HG02981 (cell line): ENCODE results near the gene IFITM2.
"Not testable (repeated sequence)": the region's sequence is repeated elsewhere in the genome, so short reads cannot be mapped to it uniquely, and the experiment has no call there.

Source experiments
- ATAC-seq: cut with Tn5 transposase; IDR thresholded peaks from one replicate; pipeline ENCODE4 v1.9.1; 2021; ENCODE audit warnings: mild to moderate bottlenecking, moderate library complexity; ENCODE audit not compliant: unreplicated experiment

The IFITM2 gene

GRCh38 chr11:281486-282161, 26.0 kb upstream of the IFITM2 start:
- ATAC-seq = no peak

- ATAC-seq = no peak
These were observed 25.4 kb upstream of the IFITM2 start for GRCh38 chr11:282171-282570.

- ATAC-seq = no peak
These were observed 24.8 kb upstream of the IFITM2 start for GRCh38 chr11:282630-283360.

GRCh38 chr11:283405-284104, 24.1 kb upstream of the IFITM2 start:
- no peak for ATAC-seq

GRCh38 chr11:284105-285020, 23.3 kb upstream of the IFITM2 start:
- no peak for ATAC-seq

GRCh38 chr11:285021-285893, 22.4 kb upstream of the IFITM2 start:
- ATAC-seq = no peak

GRCh38 chr11:285894-286220, 21.8 kb upstream of the IFITM2 start:
- no peak for ATAC-seq

- ATAC-seq = not testable (repeated sequence)
These were observed 20.4 kb upstream of the IFITM2 start for GRCh38 chr11:286977-287820.

- ATAC-seq = no peak
These were observed 19.7 kb upstream of the IFITM2 start for GRCh38 chr11:287821-288477.

- ATAC-seq = no peak
These were observed 18.9 kb upstream of the IFITM2 start, which contains the start of gene PGGHG for GRCh38 chr11:288478-289397. TSS of gene PGGHG (plus strand) at chr11:289126. CDS start at chr11:289817, 691 bp downstream.

- ATAC-seq = no peak
These were observed 18.3 kb upstream of the IFITM2 start for GRCh38 chr11:289398-289711.

GRCh38 chr11:289712-290620, 17.6 kb upstream of the IFITM2 start:
- no peak for ATAC-seq

- no peak for ATAC-seq
These were observed 16.9 kb upstream of the IFITM2 start for GRCh38 chr11:290621-291231.

GRCh38 chr11:291281-292210, 16.1 kb upstream of the IFITM2 start:
- no peak for ATAC-seq
